Measurements from ENCODE around the gene RAD21L1.

RAD21L1 gene

DNA sequence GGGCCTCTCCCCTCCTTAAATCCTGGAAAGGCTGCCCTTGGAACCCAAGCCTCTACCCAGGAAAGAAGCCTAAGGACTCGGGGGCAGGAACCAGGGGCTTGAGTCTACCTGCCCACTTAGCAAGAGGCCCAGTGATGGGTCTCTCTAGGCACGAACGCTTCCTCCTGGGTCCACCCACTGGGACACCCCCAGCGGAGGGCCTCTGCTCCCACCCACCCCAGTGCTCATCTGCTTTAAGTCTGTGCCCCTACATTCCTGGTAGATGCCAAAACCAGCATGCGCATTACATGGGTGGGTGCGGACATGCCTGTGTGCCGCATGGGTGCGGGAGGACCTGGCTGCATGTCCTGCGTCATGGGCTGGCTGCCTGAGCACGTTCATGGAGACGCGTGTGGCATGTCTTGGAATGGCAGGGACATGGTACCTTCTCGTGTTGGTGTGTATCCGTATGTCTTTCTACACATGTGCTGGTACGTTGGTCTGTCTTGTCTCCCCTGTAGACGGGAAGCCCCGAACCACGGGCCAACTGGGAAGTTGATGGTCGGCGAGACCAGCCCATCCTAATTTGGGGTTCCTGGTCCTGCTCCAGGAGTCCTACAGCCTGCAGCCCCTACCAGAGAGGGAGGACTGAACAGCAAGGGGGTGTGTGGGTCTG is 69.6 kb downstream of the RAD21L1 start:
- DNase-seq (ENCODE audit: low read depth in 2 of 2): no peak

GRCh38 chr20:1296117-1296610 is 70.3 kb downstream of the RAD21L1 start:
- no peak for DNase-seq (ENCODE audit: low read depth in 2 of 2)

DNA sequence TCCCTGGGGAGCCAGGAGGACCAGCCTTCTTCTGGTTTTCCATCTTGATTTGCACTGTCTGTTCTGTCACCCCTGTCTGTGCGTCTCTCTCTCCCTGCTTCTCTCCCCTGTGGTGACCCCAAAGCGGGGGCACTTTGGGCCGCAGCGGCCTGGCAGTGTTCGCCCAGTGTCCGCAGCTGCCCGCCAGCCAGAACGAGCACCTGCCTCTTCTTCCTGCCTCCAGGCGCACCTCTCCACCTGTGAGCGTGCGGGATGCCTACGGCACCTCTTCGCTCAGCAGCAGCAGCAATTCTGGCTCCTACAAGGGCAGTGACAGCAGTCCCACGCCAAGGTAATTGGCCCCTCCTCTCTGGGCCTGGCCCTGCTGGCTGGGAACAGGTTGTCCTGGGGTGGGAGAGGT is 71.1 kb downstream of the RAD21L1 start:
- DNase-seq (ENCODE audit: low read depth in 2 of 2): no peak

GRCh38 chr20:1297486-1297885 is 71.6 kb downstream of the RAD21L1 start:
- DNase-seq (ENCODE audit: low read depth in 2 of 2): no peak

DNA sequence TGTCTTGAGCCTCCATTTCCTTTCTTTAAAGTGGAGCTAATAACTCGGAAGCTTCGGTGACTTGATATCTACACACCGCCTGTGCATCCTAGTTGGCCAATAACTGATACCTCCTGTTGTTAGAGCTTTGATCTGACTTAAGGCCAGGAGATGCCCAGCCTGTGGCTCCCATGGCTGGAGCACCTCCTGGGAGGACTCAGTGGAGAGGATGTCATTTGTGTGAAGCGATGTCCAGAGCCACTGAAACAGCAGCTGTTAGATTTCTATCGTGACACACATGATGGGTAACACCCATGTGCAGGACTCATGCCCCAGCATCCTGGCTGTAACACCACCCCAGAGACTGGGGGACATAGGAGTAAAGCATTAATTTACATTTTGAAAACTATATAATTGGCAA is 72.3 kb downstream of the RAD21L1 start:
- no peak for DNase-seq (ENCODE audit: low read depth in 2 of 2)

DNA sequence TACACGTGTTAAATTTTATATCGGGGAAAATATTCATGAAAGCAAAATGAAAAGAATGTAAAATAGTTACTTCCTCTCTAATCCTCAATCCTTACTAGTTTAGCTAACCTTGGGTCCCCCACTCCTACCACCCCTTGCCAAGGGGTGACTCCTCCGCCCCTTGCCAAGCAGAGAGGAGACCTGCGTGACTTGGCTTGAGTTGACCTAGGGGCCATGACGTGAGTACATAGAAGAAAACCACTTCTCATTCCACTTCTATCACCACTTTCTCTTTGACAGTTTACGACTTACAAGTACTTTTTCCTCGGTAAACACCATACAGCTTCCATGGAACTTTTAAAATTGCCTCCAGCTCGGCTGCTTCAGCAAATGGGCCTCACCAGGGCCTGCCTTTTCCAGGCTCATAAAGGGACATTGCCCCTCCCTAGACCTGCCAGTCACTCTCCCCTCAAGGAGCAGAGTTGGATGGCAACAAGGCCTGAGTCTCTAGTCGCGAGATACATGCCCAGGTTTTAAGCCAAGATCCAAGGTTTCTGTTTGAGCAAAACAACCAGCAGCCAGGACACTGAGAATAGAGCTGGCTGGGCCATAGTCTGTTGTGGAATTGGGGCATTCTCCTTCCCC is 73.2 kb downstream of the RAD21L1 start:
- no peak for DNase-seq (ENCODE audit: low read depth in 2 of 2)

GRCh38 chr20:1299522-1299921 is 73.7 kb downstream of the RAD21L1 start:
- peak; percentile 18 to 30 for DNase-seq (ENCODE audit: low read depth in 2 of 2)

DNA sequence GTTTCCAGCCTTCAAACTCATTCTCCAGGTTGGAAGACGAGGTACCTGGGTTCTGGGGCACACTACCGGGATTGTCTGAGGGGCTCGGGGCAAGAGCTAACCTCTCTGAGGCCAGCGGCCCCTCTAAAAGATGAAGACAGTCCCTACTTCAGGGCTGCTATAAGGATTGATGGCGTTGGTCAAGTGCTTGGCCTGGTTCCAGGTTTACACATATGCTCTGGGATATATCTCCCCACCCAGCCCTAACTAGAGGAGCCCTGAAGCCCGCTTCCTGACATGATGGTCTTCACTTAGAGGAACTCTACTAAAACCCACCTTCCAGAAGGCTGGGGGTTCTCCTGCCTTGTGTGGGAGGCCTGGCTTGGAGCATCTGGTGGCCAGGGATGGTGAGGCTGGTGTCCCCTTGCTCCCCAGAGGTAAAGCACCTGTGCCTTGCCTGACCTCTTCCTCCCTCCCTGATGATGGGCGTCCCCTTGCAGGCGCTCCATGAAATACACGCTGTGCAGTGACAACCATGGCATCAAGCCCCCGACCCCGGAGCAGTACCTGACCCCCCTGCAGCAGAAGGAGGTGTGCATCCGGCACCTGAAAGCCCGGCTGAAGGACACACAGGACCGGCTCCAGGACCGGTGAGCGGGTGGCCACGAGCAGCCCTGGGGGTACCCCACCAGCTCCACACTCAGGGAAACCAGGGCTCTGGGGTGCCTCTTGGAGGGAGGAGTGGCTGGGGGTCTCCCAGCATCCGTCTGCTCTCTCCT is 74.4 kb downstream of the RAD21L1 start:
- DNase-seq (ENCODE audit: low read depth in 2 of 2): no peak

- DNase-seq (ENCODE audit: low read depth in 2 of 2): peak; percentile 12 to 29
Measured at GRCh38 chr20:1301031-1301529, 75.2 kb downstream of the RAD21L1 start.

DNA sequence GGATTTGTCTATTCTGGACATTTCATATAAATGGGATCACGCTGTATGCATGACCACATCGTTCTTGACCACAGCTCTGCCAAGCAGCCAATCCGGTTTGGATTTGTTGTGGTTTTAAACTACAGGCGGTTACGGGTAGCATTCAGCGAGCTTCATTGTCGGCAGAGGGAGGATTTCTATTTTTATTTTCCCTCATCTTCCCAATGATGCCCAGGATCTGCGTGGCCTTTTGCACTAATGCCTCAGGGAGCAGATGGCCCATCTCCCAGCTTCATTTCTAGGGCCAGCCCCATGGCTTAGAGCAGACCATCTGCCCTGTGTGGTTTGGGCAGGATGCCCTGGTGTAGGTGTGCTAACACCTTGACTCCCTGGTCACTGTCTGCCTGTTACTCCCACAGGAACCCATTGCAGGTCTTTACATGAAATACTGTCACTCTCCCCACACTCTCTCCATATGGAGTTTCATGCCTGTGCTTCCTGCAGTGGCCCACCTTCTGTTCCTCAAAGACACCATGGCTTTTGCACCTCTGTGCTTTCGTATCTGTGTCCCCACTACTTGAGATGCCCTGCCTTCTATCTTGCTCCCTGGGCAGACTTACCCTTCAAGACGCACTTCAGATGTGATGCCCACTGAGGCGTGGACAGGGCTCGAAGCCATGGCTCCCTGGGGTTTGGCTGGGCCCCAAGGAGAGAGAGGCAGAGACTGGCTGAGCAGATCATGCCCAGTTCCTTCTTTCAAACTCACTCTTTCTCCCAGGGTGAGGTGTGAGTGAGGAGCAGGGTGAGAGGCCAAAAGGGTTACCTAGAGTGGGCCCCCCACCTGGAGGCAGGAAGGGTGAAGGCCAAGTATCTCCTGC is 77.1 kb downstream of the RAD21L1 start:
- no peak for DNase-seq (ENCODE audit: low read depth in 2 of 2)

GRCh38 chr20:1304710-1305515 is 79.1 kb downstream of the RAD21L1 start:
- DNase-seq (ENCODE audit: low read depth in 2 of 2): no peak

Data from stimulated activated CD4-positive, alpha-beta T cell treated with anti-CD3 and anti-CD28 coated beads, Interleukin-1b, Interleukin-23, amount 100 ng/mL, for 4 hours (primary cell).